Measurements from ENCODE around the gene PRRT1.

Gene PRRT1

GRCh38 chr6:32108727-32109113 lies 43.0 kb downstream of the PRRT1 start:
- no peak for DNase-seq
- H3K4me1 ChIP-seq (ENCODE audit: control insufficient read depth, insufficient read depth, low read depth, low read length) = peaks cover 9% of the 10 kb centered on the region
- H3K9ac ChIP-seq (ENCODE audit: low read length) = peak overlapping the region; percentile 97
- peaks cover 11 to 26% of the 10 kb centered on the region in 2 experiments for H3K36me3 ChIP-seq (ENCODE audit: control insufficient read depth in 1 of 2, insufficient read depth in 2 of 2, low read depth in 1 of 2, low read length in 2 of 2)
- no peak overlapping the region for H2AFZ ChIP-seq (ENCODE audit: low read depth, low read length)
- H3K79me1 ChIP-seq (replicated peaks; ENCODE audit: low read length, poor library complexity, severe bottlenecking) = no peaks in the 10 kb centered on the region
- H3K4ac ChIP-seq (ENCODE audit: low read depth in 1 of 2, low read length in 2 of 2) = peak overlapping the region; percentile 42 to 75
- H4K91ac ChIP-seq (ENCODE audit: low read length) = peak overlapping the region; percentile 66
- H3K9me3 ChIP-seq (ENCODE audit: control insufficient read depth, low read length) = no peaks in the 10 kb centered on the region
- peak overlapping the region; percentile 56 to 90 for H2BK12ac ChIP-seq (ENCODE audit: low read length in 2 of 2)
- H2BK5ac ChIP-seq (ENCODE audit: low read depth, low read length, poor library complexity, severe bottlenecking) = no peak overlapping the region
- no peak overlapping the region for H2BK120ac ChIP-seq (ENCODE audit: low read depth, low read length)
- no peak overlapping the region for H3K4me2 ChIP-seq (ENCODE audit: low read length, poor library complexity, severe bottlenecking)
- H2BK15ac ChIP-seq (ENCODE audit: low read depth, poor library complexity, severe bottlenecking) = peak overlapping the region; percentile 33
- H4K8ac ChIP-seq (ENCODE audit: low read length) = peak overlapping the region; percentile 54
- 64% methylated on average over 6 of the region's 6 CpGs for WGBS
- no peak overlapping the region for H3K23ac ChIP-seq (ENCODE audit: low read length in 2 of 2)
- H3K27me3 ChIP-seq (ENCODE audit: control insufficient read depth in 1 of 2, insufficient read depth in 1 of 2, low read length in 2 of 2) = peaks cover 0 to 66% of the 10 kb centered on the region in 2 experiments
- peak overlapping the region in 1 of 2 experiments; percentile 98 for H3K4me3 ChIP-seq (ENCODE audit: insufficient read depth in 1 of 2, low read depth in 1 of 2, low read length in 2 of 2)
- peak overlapping the region; percentile 37 to 56 for H3K18ac ChIP-seq (ENCODE audit: low read depth in 1 of 2, low read length in 2 of 2)
- H2AK5ac ChIP-seq (ENCODE audit: low read length, severe bottlenecking) = no peak overlapping the region
- no peak overlapping the region for H3K27ac ChIP-seq (ENCODE audit: low read length, poor library complexity, severe bottlenecking)
- H3K14ac ChIP-seq (ENCODE audit: low read length in 2 of 2) = no peak overlapping the region

DNA sequence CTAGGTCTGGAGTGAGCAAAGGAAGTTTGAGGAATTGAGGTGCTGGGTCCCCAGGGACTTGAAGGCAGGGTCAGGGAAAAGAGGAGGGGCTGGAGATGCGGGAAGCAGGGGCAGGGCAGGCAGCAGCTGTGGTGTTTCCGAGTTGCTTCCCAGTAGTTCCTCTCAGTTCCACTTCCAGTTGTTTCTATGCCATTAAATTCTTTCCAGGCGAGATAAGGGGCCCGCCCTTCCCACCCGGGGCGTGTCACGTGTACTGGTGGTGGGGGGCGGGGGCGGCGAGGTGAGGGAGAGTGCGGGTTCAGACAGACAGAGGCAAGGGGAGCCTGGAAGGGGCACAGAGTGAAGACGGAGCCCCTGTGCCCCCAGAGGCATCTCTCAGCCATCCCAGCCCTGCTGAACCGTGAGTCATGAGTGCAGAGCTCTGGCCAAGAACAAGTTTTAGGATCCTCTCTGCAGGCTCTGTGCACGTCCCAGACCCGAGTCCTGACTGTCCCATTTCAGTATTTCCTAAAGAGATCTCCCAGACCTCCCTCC lies 43.6 kb downstream of the PRRT1 start:
- no peaks in the 10 kb centered on the region for H3K9me3 ChIP-seq (ENCODE audit: control insufficient read depth, low read length)
- no peak overlapping the region for H2BK15ac ChIP-seq (ENCODE audit: low read depth, poor library complexity, severe bottlenecking)
- peak overlapping the region in 1 of 2 experiments; percentile 98 for H3K4me3 ChIP-seq (ENCODE audit: insufficient read depth in 1 of 2, low read depth in 1 of 2, low read length in 2 of 2)
- peak overlapping the region; percentile 80 to 90 for H2BK12ac ChIP-seq (ENCODE audit: low read length in 2 of 2)
- peak overlapping the region; percentile 56 to 76 for H3K18ac ChIP-seq (ENCODE audit: low read depth in 1 of 2, low read length in 2 of 2)
- H2AK5ac ChIP-seq (ENCODE audit: low read length, severe bottlenecking) = no peak overlapping the region
- H4K91ac ChIP-seq (ENCODE audit: low read length) = no peak overlapping the region
- H2AFZ ChIP-seq (ENCODE audit: low read depth, low read length) = no peak overlapping the region
- H3K27me3 ChIP-seq (ENCODE audit: control insufficient read depth in 1 of 2, insufficient read depth in 1 of 2, low read length in 2 of 2) = peaks cover 0 to 66% of the 10 kb centered on the region in 2 experiments
- H3K27ac ChIP-seq (ENCODE audit: low read length, poor library complexity, severe bottlenecking) = no peak overlapping the region
- peak overlapping the region; percentile 97 for H3K9ac ChIP-seq (ENCODE audit: low read length)
- DNase-seq = peak; percentile 66
- H3K14ac ChIP-seq (ENCODE audit: low read length in 2 of 2) = peak overlapping the region in 1 of 2 experiments; percentile 57
- peak overlapping the region in 1 of 2 experiments; percentile 54 for H3K4ac ChIP-seq (ENCODE audit: low read depth in 1 of 2, low read length in 2 of 2)
- H3K4me1 ChIP-seq (ENCODE audit: control insufficient read depth, insufficient read depth, low read depth, low read length) = peaks cover 9% of the 10 kb centered on the region
- H3K4me2 ChIP-seq (ENCODE audit: low read length, poor library complexity, severe bottlenecking) = no peak overlapping the region
- H3K79me1 ChIP-seq (replicated peaks; ENCODE audit: low read length, poor library complexity, severe bottlenecking) = no peaks in the 10 kb centered on the region
- 2% methylated on average over 13 of the region's 15 CpGs for WGBS
- no peak overlapping the region for H2BK120ac ChIP-seq (ENCODE audit: low read depth, low read length)
- no peak overlapping the region for H4K8ac ChIP-seq (ENCODE audit: low read length)
- no peak overlapping the region for H3K23ac ChIP-seq (ENCODE audit: low read length in 2 of 2)
- H2BK5ac ChIP-seq (ENCODE audit: low read depth, low read length, poor library complexity, severe bottlenecking) = no peak overlapping the region
- peaks cover 7 to 26% of the 10 kb centered on the region in 2 experiments for H3K36me3 ChIP-seq (ENCODE audit: control insufficient read depth in 1 of 2, insufficient read depth in 2 of 2, low read depth in 1 of 2, low read length in 2 of 2)

GRCh38 chr6:32107406-32107805 lies 44.3 kb downstream of the PRRT1 start:
- no peak overlapping the region for H3K27ac ChIP-seq (ENCODE audit: low read length, poor library complexity, severe bottlenecking)
- H3K18ac ChIP-seq (ENCODE audit: low read depth in 1 of 2, low read length in 2 of 2) = peak overlapping the region; percentile 5 to 41
- peak overlapping the region; percentile 28 for H4K8ac ChIP-seq (ENCODE audit: low read length)
- peak overlapping the region; percentile 61 for H4K91ac ChIP-seq (ENCODE audit: low read length)
- H3K23ac ChIP-seq (ENCODE audit: low read length in 2 of 2) = no peak overlapping the region
- peaks cover 9% of the 10 kb centered on the region for H3K4me1 ChIP-seq (ENCODE audit: control insufficient read depth, insufficient read depth, low read depth, low read length)
- H3K9me3 ChIP-seq (ENCODE audit: control insufficient read depth, low read length) = no peaks in the 10 kb centered on the region
- H2BK12ac ChIP-seq (ENCODE audit: low read length in 2 of 2) = peak overlapping the region; percentile 38 to 80
- peak overlapping the region; percentile 51 for H2BK120ac ChIP-seq (ENCODE audit: low read depth, low read length)
- H2BK5ac ChIP-seq (ENCODE audit: low read depth, low read length, poor library complexity, severe bottlenecking) = no peak overlapping the region
- no peak for DNase-seq
- no CpG with 5 or more reads among the region's 1 CpG for WGBS
- no peak overlapping the region for H3K4me2 ChIP-seq (ENCODE audit: low read length, poor library complexity, severe bottlenecking)
- H3K79me1 ChIP-seq (replicated peaks; ENCODE audit: low read length, poor library complexity, severe bottlenecking) = no peaks in the 10 kb centered on the region
- H3K14ac ChIP-seq (ENCODE audit: low read length in 2 of 2) = no peak overlapping the region
- H3K36me3 ChIP-seq (ENCODE audit: control insufficient read depth in 1 of 2, insufficient read depth in 2 of 2, low read depth in 1 of 2, low read length in 2 of 2) = peaks cover 6 to 31% of the 10 kb centered on the region in 2 experiments
- H3K27me3 ChIP-seq (ENCODE audit: control insufficient read depth in 1 of 2, insufficient read depth in 1 of 2, low read length in 2 of 2) = peaks cover 0 to 66% of the 10 kb centered on the region in 2 experiments
- H3K4ac ChIP-seq (ENCODE audit: low read depth in 1 of 2, low read length in 2 of 2) = peak overlapping the region in 1 of 2 experiments; percentile 54
- H2AFZ ChIP-seq (ENCODE audit: low read depth, low read length) = no peak overlapping the region
- peak overlapping the region; percentile 97 for H3K9ac ChIP-seq (ENCODE audit: low read length)
- H3K4me3 ChIP-seq (ENCODE audit: insufficient read depth in 1 of 2, low read depth in 1 of 2, low read length in 2 of 2) = peak overlapping the region in 1 of 2 experiments; percentile 98
- H2AK5ac ChIP-seq (ENCODE audit: low read length, severe bottlenecking) = no peak overlapping the region
- H2BK15ac ChIP-seq (ENCODE audit: low read depth, poor library complexity, severe bottlenecking) = peak overlapping the region; percentile 17

- no peak overlapping the region for H2AFZ ChIP-seq (ENCODE audit: low read depth, low read length)
- peaks cover 0 to 61% of the 10 kb centered on the region in 2 experiments for H3K27me3 ChIP-seq (ENCODE audit: control insufficient read depth in 1 of 2, insufficient read depth in 1 of 2, low read length in 2 of 2)
- no peak overlapping the region for H2BK15ac ChIP-seq (ENCODE audit: low read depth, poor library complexity, severe bottlenecking)
- H2BK120ac ChIP-seq (ENCODE audit: low read depth, low read length) = no peak overlapping the region
- no peaks in the 10 kb centered on the region for H3K79me1 ChIP-seq (replicated peaks; ENCODE audit: low read length, poor library complexity, severe bottlenecking)
- peak; percentile 52 for DNase-seq
- H3K4me2 ChIP-seq (ENCODE audit: low read length, poor library complexity, severe bottlenecking) = no peak overlapping the region
- H3K4me1 ChIP-seq (ENCODE audit: control insufficient read depth, insufficient read depth, low read depth, low read length) = peaks cover 9% of the 10 kb centered on the region
- H3K14ac ChIP-seq (ENCODE audit: low read length in 2 of 2) = no peak overlapping the region
- no peak overlapping the region for H2BK12ac ChIP-seq (ENCODE audit: low read length in 2 of 2)
- peaks cover under 1 to 40% of the 10 kb centered on the region in 2 experiments for H3K36me3 ChIP-seq (ENCODE audit: control insufficient read depth in 1 of 2, insufficient read depth in 2 of 2, low read depth in 1 of 2, low read length in 2 of 2)
- H2BK5ac ChIP-seq (ENCODE audit: low read depth, low read length, poor library complexity, severe bottlenecking) = no peak overlapping the region
- no peak overlapping the region for H4K91ac ChIP-seq (ENCODE audit: low read length)
- H3K4me3 ChIP-seq (ENCODE audit: insufficient read depth in 1 of 2, low read depth in 1 of 2, low read length in 2 of 2) = peak overlapping the region in 1 of 2 experiments; percentile 63
- H3K18ac ChIP-seq (ENCODE audit: low read depth in 1 of 2, low read length in 2 of 2) = no peak overlapping the region
- H3K9ac ChIP-seq (ENCODE audit: low read length) = no peak overlapping the region
- H3K9me3 ChIP-seq (ENCODE audit: control insufficient read depth, low read length) = no peaks in the 10 kb centered on the region
- H3K23ac ChIP-seq (ENCODE audit: low read length in 2 of 2) = no peak overlapping the region
- H4K8ac ChIP-seq (ENCODE audit: low read length) = no peak overlapping the region
- H3K27ac ChIP-seq (ENCODE audit: low read length, poor library complexity, severe bottlenecking) = no peak overlapping the region
- 86% methylated on average over 4 of the region's 4 CpGs for WGBS
- H2AK5ac ChIP-seq (ENCODE audit: low read length, severe bottlenecking) = no peak overlapping the region
- H3K4ac ChIP-seq (ENCODE audit: low read depth in 1 of 2, low read length in 2 of 2) = no peak overlapping the region
These were observed 46.3 kb downstream of the PRRT1 start for GRCh38 chr6:32105433-32105832.

Measured in mesenchymal stem cell (in vitro differentiated cells and primary cell).